SK-N-DZ (cell line): ENCODE data around the gene PDE1A.

Experiments used
- DNase-seq: peaks from one replicate; pipeline ENCODE4 v3.0.0-alpha.2; 2015; ENCODE audit warnings: low spot score
- small RNA-seq, 2 experiments: library from RNA; depleted of rRNA; stranded (forward); fragments of <200 nt; gene quantifications; one replicate each; pipeline ENCODE3, GENCODE V24; 2014

The PDE1A gene

GRCh38 chr2:182134201-182134600 lies 292.6 kb downstream of the PDE1A start:
- DNase-seq: no peak

GRCh38 chr2:182133195-182133891 lies 293.5 kb downstream of the PDE1A start:
- DNase-seq: no peak

GRCh38 chr2:182132605-182133004 lies 294.2 kb downstream of the PDE1A start:
- DNase-seq: no peak

GRCh38 chr2:182128821-182129707 lies 297.8 kb downstream of the PDE1A start:
- no peak for DNase-seq

DNA sequence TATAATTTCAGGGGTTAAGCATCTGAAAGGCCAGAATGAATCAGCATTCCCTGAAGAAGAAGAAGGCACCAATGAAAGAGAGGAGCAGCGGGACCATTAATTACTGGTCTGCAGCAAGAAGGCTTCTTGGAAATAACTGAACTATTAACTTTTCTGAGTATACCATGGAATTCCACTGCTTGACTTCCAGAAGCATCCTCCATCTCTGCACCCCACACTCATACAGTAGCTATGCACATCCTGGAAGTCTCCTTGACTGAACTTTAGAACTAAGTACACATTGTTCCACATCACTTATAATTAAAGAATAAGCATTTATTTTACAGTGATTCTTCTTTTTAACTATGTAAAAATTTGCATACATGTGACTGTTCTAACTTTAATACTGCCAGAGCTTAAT lies 309.6 kb downstream of the PDE1A start:
- DNase-seq: no peak

DNA sequence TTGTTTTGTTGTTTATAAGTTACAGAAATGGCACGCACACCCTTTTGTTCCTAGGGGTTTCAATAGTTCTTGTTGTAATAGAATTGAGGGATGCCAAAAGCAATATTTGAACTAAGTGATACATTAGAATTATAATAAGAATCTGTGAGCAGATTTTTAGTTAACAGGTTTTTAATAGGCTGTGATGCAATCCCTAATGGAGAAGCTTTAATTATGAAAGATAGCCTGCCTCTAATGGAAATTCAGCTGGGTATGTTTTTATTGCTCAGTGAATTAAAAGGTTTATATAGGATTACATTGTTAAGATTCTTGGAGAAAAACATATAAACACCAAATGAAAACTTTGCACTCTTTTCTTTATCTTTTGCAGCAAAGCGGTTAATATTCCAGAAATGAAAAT lies 310.1 kb downstream of the PDE1A start:
- no peak for DNase-seq

DNA sequence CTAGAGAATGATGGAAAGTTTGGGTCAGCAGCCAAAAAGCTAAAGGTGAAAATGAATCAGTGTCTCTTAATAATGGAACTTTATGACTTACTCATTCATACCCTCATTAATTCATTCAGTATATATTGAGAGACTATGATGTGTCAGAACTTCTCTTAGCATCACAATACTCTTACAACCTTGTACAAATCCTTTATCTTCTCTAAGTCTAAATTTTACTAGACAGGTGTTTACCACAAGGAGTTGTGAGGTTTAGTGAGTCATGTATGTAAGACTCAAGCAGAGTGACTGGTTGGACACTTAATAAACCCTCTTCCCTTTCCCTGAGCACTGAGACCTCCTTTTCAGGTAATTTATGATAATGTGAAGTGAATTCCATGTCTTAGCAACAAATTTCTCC lies 311.6 kb downstream of the PDE1A start:
- DNase-seq: no peak

DNA sequence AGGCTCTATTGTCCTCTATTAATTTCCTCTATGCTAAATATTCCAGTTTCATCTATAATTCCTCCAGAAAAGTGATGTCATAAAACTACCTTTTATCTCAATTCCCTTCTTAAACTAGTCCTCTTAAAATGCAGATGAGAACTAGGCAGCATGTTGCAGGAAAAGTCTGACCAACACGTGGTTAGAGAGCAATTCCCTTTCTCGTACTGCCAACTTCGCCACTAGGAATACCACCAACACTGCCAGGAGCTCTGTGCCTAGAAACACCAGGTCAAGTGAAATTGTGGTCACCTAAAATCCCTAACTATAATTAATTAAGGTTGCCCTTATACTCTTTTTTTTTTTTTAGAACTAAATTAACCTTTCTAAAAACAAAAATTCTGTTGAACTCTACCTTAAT lies 313.5 kb downstream of the PDE1A start:
- no peak for DNase-seq

- DNase-seq: no peak
Measured at GRCh38 chr2:182110347-182110746, 316.5 kb downstream of the PDE1A start.

- no peak for DNase-seq
Measured at GRCh38 chr2:182103526-182103925, 323.3 kb downstream of the PDE1A start.

DNA sequence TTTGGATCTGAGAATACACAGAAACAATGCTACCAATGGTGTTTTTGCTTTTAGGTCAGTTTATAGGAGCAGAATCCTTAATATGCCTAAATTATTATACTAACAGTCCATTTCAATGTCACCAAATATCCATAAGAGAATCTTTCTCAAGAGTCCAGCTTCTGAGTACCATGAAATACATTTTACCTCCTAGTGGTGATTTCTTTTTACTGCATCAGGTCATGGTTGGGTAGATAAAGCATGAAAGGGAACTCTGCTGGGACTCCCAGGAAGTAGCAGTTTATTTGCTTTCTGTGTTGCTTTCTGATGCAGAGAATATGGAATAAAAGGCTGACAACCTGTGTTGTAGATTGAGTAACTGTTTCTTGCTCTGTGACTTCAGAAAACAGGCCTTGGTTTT lies 325.6 kb downstream of the PDE1A start:
- DNase-seq: peak; percentile 10

DNA sequence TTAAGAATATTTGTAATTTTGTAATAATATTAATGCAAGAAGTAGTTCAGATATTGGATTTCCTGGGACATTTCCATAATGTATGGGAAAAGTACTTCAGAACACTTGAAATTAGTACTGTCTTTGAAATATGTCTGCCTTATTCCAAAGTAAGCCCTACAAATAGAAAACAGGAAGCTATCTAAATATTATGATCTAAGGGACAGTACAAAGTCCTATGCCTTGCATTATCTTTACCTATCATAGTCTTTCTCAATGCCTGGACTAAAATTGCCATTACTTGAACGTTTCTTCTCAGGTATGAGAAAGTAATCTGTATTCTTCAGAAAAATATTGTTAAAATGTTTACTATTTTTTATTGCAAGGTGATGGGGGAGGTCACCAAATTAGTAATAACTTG lies 328.2 kb downstream of the PDE1A start:
- no peak for DNase-seq

GRCh38 chr2:182097571-182098164 lies 329.2 kb downstream of the PDE1A start:
- DNase-seq: no peak

GRCh38 chr2:182090486-182090885 lies 336.4 kb downstream of the PDE1A start:
- DNase-seq: no peak

Small RNA genes lying within 50 kb of the gene (small RNA-seq; reads per million reads assigned to genes)
- gene RN7SL267P: 0 reads per million in 2 experiments
